DND-41 (cell line): ENCODE data around the gene SYCP2L.

ENCODE experiments used
- ATAC-seq: fragments of 200-7000 bp; cut with Tn5 transposase; 3 replicates; pipeline ENCODE4 v1.9.1; 2021; ENCODE audit warnings: low read depth; ENCODE audit not compliant: insufficient read depth
- DNase-seq: peaks from one replicate; pipeline ENCODE4 v3.0.0-alpha.2; 2020
- H2AFZ ChIP-seq: 2 replicates; pipeline ENCODE4 v1.6.0; 2012; ENCODE audit warnings: low read depth, low read length
- H3K27ac ChIP-seq: 2 replicates; pipeline ENCODE4 v1.5.1; 2012; ENCODE audit warnings: low read length, inconsistent platforms
- H3K27me3 ChIP-seq: fragments of 200-600 bp; sonication (generic); 2 replicates; pipeline ENCODE4 v1.6.0; 2012; ENCODE audit warnings: low read length, mild to moderate bottlenecking, inconsistent platforms; ENCODE audit not compliant: insufficient read depth, poor library complexity
- H3K36me3 ChIP-seq: 2 replicates; pipeline ENCODE4 v1.5.1; 2012; ENCODE audit warnings: low read length, inconsistent platforms; ENCODE audit not compliant: insufficient read depth
- H3K4me1 ChIP-seq: 2 replicates; pipeline ENCODE4 v1.5.1; 2012; ENCODE audit warnings: mild to moderate bottlenecking, low read length; ENCODE audit not compliant: insufficient read depth
- H3K4me2 ChIP-seq: 2 replicates; pipeline ENCODE4 v1.6.0; 2012; ENCODE audit warnings: mild to moderate bottlenecking, moderate library complexity, low read length, inconsistent platforms; ENCODE audit not compliant: insufficient read depth
- H3K4me3 ChIP-seq, 2 experiments: fragments of 200-600 bp in 1 of 2; shearing (Covaris generic) in 1 of 2; 2 replicates each; pipeline ENCODE4 v1.5.1; 2012 to 2016; ENCODE audit warnings: inconsistent platforms in 2 of 2, low read length in 2 of 2, mild to moderate bottlenecking in 2 of 2, low read depth in 1 of 2, moderate library complexity in 1 of 2
- H3K79me2 ChIP-seq: 2 replicates; pipeline ENCODE4 v1.6.0; 2012; ENCODE audit warnings: low read length, inconsistent platforms; ENCODE audit not compliant: insufficient read depth
- H3K9ac ChIP-seq: 2 replicates; pipeline ENCODE4 v1.6.0; 2012; ENCODE audit warnings: low read depth, mild to moderate bottlenecking, inconsistent platforms, low read length, moderate library complexity
- H3K9me3 ChIP-seq: 2 replicates; pipeline ENCODE4 v1.5.1; 2012; ENCODE audit warnings: low read length, moderate library complexity, mild to moderate bottlenecking, inconsistent platforms; ENCODE audit not compliant: insufficient read depth, severe bottlenecking
- H4K20me1 ChIP-seq: 2 replicates; pipeline ENCODE4 v1.6.0; 2012; ENCODE audit warnings: low read length; ENCODE audit not compliant: insufficient read depth
- CTCF ChIP-seq: IDR thresholded peaks from 2 replicates; pipeline ENCODE4 v1.5.1; 2012; ENCODE audit warnings: borderline replicate concordance, low read length, moderate library complexity, mild to moderate bottlenecking; ENCODE audit not compliant: poor library complexity, severe bottlenecking; ENCODE audit errors: extremely low read depth
- EZH2 ChIP-seq: IDR thresholded peaks from 3 replicates; pipeline ENCODE4 v1.6.1; 2012; ENCODE audit warnings: borderline replicate concordance, low read depth, mild to moderate bottlenecking, moderate library complexity, low read length, inconsistent platforms; ENCODE audit not compliant: severe bottlenecking

SYCP2L gene

DNA sequence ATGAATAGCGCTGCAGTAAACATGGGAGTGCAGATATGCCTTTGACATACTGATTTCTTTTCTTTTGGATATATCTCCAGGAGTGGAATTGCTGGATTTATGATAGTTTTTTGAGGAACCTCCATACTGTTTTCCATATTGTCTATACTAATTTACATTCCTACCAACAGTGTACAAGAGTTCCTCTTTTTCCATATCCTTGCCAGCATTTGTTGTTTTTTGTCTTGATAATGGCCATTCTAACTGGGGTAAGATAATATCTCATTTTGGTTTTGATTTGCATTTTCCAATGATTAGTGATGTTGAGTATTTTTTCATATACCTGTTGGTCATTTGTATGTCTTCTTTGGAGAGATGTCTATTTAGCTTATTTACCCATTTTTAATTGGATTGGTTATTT is 3.3 kb downstream of the SYCP2L start:
- H3K27me3 ChIP-seq, result no peaks in the 10 kb centered on the region
- no peaks in the 10 kb centered on the region for H3K9me3 ChIP-seq
- H3K4me1 ChIP-seq, result no peaks in the 10 kb centered on the region
- ATAC-seq (no peak), DNase-seq (no peak)
- H4K20me1 ChIP-seq, result no peaks in the 10 kb centered on the region
- H3K36me3 ChIP-seq, result no peaks in the 10 kb centered on the region
- no peak overlapping the region for H2AFZ ChIP-seq
- no peak overlapping the region for H3K27ac ChIP-seq
- no peaks in the 10 kb centered on the region for H3K79me2 ChIP-seq
- H3K9ac ChIP-seq, result no peak overlapping the region
- TF ChIP-seq EZH2 (no peak), CTCF (no peak)
- H3K4me2 ChIP-seq, result no peak overlapping the region
- H3K4me3 ChIP-seq, result no peak overlapping the region

DNA sequence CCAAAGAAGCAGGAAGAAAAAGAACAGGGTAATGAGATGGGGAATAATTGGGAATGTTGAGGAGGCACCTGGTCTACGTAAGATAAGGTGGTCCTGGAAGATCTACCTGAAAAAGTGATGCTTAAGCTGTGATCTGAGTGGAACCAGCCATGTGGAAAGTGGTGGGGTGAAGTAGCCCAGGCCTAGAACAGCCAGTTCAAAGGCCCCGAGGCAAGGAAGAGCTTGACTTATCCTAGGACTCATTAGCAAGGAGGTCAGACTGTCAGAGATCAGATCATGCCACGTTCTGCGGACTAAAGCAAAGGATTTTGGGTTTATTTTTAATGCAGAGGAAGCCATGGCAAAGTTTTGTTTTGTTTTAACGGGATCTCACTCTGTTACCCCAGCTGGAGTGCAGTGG is 5.1 kb downstream of the SYCP2L start:
- Histone ChIP-seq H3K79me2 (no peaks in the 10 kb centered on the region), H3K9ac (no peak overlapping the region), H3K4me3 (no peak overlapping the region), H4K20me1 (no peaks in the 10 kb centered on the region), H3K4me2 (no peak overlapping the region), H2AFZ (no peak overlapping the region), H3K4me1 (no peaks in the 10 kb centered on the region), H3K27ac (no peak overlapping the region), H3K9me3 (no peaks in the 10 kb centered on the region), H3K27me3 (no peaks in the 10 kb centered on the region), H3K36me3 (no peaks in the 10 kb centered on the region)
- no peak for ATAC-seq
- no peak for DNase-seq
- TF ChIP-seq CTCF (no peak), EZH2 (no peak)

DNA sequence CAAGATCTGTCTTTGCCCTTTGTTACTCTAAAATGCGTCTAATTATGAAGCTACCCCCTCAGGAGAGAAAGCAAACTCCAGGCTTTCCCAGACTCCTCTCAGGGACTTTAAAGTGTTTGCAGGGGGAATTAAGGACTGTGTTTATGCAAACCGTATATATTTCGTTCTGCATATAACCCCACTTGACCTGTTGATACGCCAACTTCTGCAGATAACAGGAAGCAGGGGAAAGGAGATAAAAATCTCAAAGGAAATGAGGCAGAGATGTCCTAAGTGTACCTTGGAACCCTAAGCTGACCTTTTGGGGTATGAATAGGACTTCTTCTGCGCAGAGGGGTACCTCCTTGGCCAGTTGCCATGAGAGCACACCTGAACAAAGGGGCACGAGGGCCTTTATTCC is 8.1 kb downstream of the SYCP2L start:
- H3K27ac ChIP-seq, result no peak overlapping the region
- H3K9ac ChIP-seq, result no peak overlapping the region
- no peaks in the 10 kb centered on the region for H3K9me3 ChIP-seq
- no peaks in the 10 kb centered on the region for H3K36me3 ChIP-seq
- no peaks in the 10 kb centered on the region for H4K20me1 ChIP-seq
- H2AFZ ChIP-seq, result no peak overlapping the region
- no peaks in the 10 kb centered on the region for H3K4me1 ChIP-seq
- TF ChIP-seq CTCF (no peak), EZH2 (no peak)
- H3K27me3 ChIP-seq, result no peaks in the 10 kb centered on the region
- no peaks in the 10 kb centered on the region for H3K79me2 ChIP-seq
- DNase-seq (no peak), ATAC-seq (no peak)
- H3K4me3 ChIP-seq, result no peak overlapping the region
- no peak overlapping the region for H3K4me2 ChIP-seq

DNA sequence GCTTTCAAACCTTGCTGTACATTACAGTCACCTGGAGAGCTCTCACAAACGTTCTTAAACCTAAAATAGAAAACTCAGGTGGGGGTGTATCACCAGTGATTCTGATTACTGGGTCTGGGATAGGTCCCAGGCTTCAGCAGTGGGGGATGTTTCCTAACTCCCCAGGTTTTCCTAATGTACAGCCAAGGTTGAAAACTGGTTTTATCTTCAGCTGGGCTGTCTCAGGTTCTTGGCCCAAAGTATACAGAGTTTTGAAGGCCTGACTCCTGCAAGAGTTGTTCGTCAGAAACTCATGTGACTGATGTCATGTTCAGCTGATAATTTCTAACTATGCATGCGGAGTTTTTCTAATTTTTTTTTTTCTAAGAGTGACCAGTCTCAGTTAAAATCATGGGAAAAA is 9.8 kb downstream of the SYCP2L start:
- no peak overlapping the region for H3K4me2 ChIP-seq
- H3K4me1 ChIP-seq, result peaks cover 5% of the 10 kb centered on the region
- H3K79me2 ChIP-seq, result no peaks in the 10 kb centered on the region
- ATAC-seq, result no peak
- no peaks in the 10 kb centered on the region for H4K20me1 ChIP-seq
- TF ChIP-seq EZH2 (no peak), CTCF (no peak)
- no peak overlapping the region for H3K4me3 ChIP-seq
- H3K9me3 ChIP-seq, result no peaks in the 10 kb centered on the region
- H3K36me3 ChIP-seq, result no peaks in the 10 kb centered on the region
- no peak overlapping the region for H2AFZ ChIP-seq
- no peak for DNase-seq
- H3K9ac ChIP-seq, result no peak overlapping the region
- H3K27me3 ChIP-seq, result no peaks in the 10 kb centered on the region
- no peak overlapping the region for H3K27ac ChIP-seq
